Neural progenitor cell (in vitro differentiated cells): Measurements from ENCODE around the gene UNC119B.

Experiments
- CTCF ChIP-seq: fragments of 200-600 bp; sonication (generic); IDR thresholded peaks from 2 replicates; pipeline ENCODE4 v1.5.1; 2017; ENCODE audit warnings: antibody characterized with exemption, mild to moderate bottlenecking
- EZH2 ChIP-seq: fragments of 200-600 bp; sonication (generic); IDR thresholded peaks from 2 replicates; pipeline ENCODE4 v1.6.1; 2017; ENCODE audit warnings: antibody characterized with exemption, mild to moderate bottlenecking, moderate library complexity

- TF ChIP-seq CTCF (no peak), EZH2 (no peak)
Observed at GRCh38 chr12:120725151-120725658, 14.9 kb downstream of the UNC119B start.
